Heart left ventricle (tissue), 16 donors: ENCODE results near the gene MT2A. TPM values are rescaled to one million over a fixed set of nuclear protein-coding genes. Genes with fewer than 3 reads are reported as not detected.

Experiments
- ATAC-seq, 4 donors: fragments of 200-7000 bp; cut with Tn5 transposase; one replicate each; pipeline ENCODE4 v1.9.1; 2020 to 2022; ENCODE audit warnings: moderate library complexity in 4 of 4, mild to moderate bottlenecking in 3 of 4, moderate number of reproducible peaks in 1 of 4
- DNase-seq, 5 donors: peaks; one replicate each; pipeline ENCODE4 v3.0.0-alpha.2; 2020
- H3K27ac ChIP-seq, 12 donors: fragments of 200-600 bp; sonication (generic) in 4 of 12; one replicate each; pipeline versions ENCODE4 v1.5.0 to v1.8.0; 2016 to 2022; ENCODE audit warnings: mild to moderate bottlenecking in 2 of 12
- H3K27me3 ChIP-seq, 9 donors: fragments of 200-600 bp; sonication (generic) in 2 of 9; one replicate each; pipeline versions ENCODE4 v1.5.1 to v1.8.0; 2016 to 2022; ENCODE audit warnings: mild to moderate bottlenecking in 3 of 9
- H3K36me3 ChIP-seq, 9 donors: fragments of 200-600 bp; sonication (generic) in 2 of 9; one replicate each; pipeline versions ENCODE4 v1.5.0 to v1.8.0; 2018 to 2022; ENCODE audit warnings: mild to moderate bottlenecking in 2 of 9
- H3K4me1 ChIP-seq, 12 donors: fragments of 200-600 bp; sonication (generic) in 4 of 12; one replicate each; pipeline versions ENCODE4 v1.5.0 to v1.8.0; 2016 to 2022; ENCODE audit warnings: mild to moderate bottlenecking in 3 of 12
- H3K4me3 ChIP-seq, 12 donors: fragments of 200-600 bp; sonication (generic) in 4 of 12; one replicate each; pipeline versions ENCODE4 v1.5.0 to v1.8.0; 2017 to 2022; ENCODE audit warnings: mild to moderate bottlenecking in 9 of 12, moderate library complexity in 4 of 12
- H3K9me3 ChIP-seq, 12 donors: fragments of 200-600 bp; sonication (generic) in 4 of 12; one replicate each; pipeline versions ENCODE4 v1.5.0 to v1.8.0; 2016 to 2022; ENCODE audit warnings: mild to moderate bottlenecking in 1 of 12
- CTCF ChIP-seq, 12 donors: fragments of 200-600 bp; sonication (generic) in 4 of 12; IDR thresholded peaks; one replicate each; pipeline versions ENCODE4 v1.5.0 to v1.8.0; 2018 to 2022; ENCODE audit warnings: antibody characterized with exemption in 12 of 12, mild to moderate bottlenecking in 5 of 12
- POLR2A ChIP-seq, 2 donors: fragments of 450-650 bp; IDR thresholded peaks; one replicate each; pipeline ENCODE4 v1.6.1; 2017; ENCODE audit warnings: antibody characterized with exemption in 2 of 2, mild to moderate bottlenecking in 2 of 2, moderate library complexity in 2 of 2
- WGBS, 4 donors: extraction: QIAGEN DNeasy Blood & Tissue Kit in 2 of 4; methylation state at CpG; one replicate each; pipeline versions ENCODE4 v1.1.5 to v1.1.7; 2013 to 2018; 5-methylcytosine and 5-hydroxymethylcytosine counted together
- intact Hi-C, 10 donors: fragments of 100-400 bp; cut with DNase I; formaldehyde crosslinking; loops; one replicate each; pipeline versions ENCODE4 v1.11.1 to v1.14.2; 2022
- polyA plus RNA-seq, 2 donors: library from polyadenylated mRNA; stranded (reverse); fragments of 200-250 nt; gene quantifications; one replicate each; pipeline ENCODE4 v1.2.3, GENCODE V29; 2013
- total RNA-seq, 9 donors: library from RNA; depleted of rRNA in 2 of 9; stranded (reverse); fragments of >200 nt in 2 of 9; fragmentation: NEBNext Ultra II Directional in 3 of 9; extraction: Animal tissue kit (Norgen Biotek cat#: 25700) in 3 of 9; gene quantifications; one replicate each; pipeline versions ENCODE4 v1.1.0 to v1.2.4, GENCODE V29; 2016 to 2023
- donor health status: ischemic (EF 13 %, LVEDD 7.1; RV severe dilation, severe dysfunction).
- donor health status: healthy with polysubstance abuse.
- donor health status: DM: no; HTN: yes; CAD: no.
- donor health status: DM: no; HTN: no; CAD: no.
- donor health status: ischemic (EF 25% LVEDD 6.9; RV normal size, moderate dysfunction).
- donor health status: ischemic (EF 25% LVEDD 5.7; RV mildly dilated, moderate dysfunction).
- donor health status: healthy.
- donor health status: DM: yes; HTN: yes; CAD: no.
- donor health status: ischemic (EF 35%, LVEDD 5.7; RV mildly dilated, moderate dysfunction).
- donor health status: nonischemic (EF 11% LVEDD 7.7; RV severe dilation, severe dysfunction).
- donor health status: DM: yes; HTN: yes; CAD: no.
- donor health status: PGD.
- donor health status: ischemic (EF 29% LVEDD 5.4; RV normal size, mild dysfunction).
- donor health status: nonischemic (EF 23%, LVEDD 6.1; RV moderate dilation, normal function).

MT2A gene
- total and polyA plus RNA-seq, 11 donors = 44.3 to 318 (median 125) TPM

GRCh38 chr16:56601325-56601724 lies 7.1 kb upstream of the MT2A start:
- peaks cover 0 to 11% (median 4%) of the 10 kb centered on the region in 12 donors for H3K4me1 ChIP-seq
- no peaks in the 10 kb centered on the region for H3K9me3 ChIP-seq
- intact Hi-C loops = loop anchor here (2.0 to 10.0 kb wide), 8 partner anchors 25 to 183 kb away; no protein-coding TSS in a partner anchor
- DNase-seq (no peak), ATAC-seq (no peak)
- no peak overlapping the region for H3K4me3 ChIP-seq
- H3K36me3 ChIP-seq = no peaks in the 10 kb centered on the region
- TF ChIP-seq POLR2A (IDR thresholded peaks at IDR 0.05) (no peak), CTCF (IDR thresholded peaks at IDR 0.05) (no peak)
- 62 to 73% (median 64%) methylated on average over 9 of the region's 9 CpGs for WGBS, 4 donors
- peaks cover 0 to 4% (median 0%) of the 10 kb centered on the region in 9 donors for H3K27me3 ChIP-seq
- H3K27ac ChIP-seq = no peak overlapping the region

DNA sequence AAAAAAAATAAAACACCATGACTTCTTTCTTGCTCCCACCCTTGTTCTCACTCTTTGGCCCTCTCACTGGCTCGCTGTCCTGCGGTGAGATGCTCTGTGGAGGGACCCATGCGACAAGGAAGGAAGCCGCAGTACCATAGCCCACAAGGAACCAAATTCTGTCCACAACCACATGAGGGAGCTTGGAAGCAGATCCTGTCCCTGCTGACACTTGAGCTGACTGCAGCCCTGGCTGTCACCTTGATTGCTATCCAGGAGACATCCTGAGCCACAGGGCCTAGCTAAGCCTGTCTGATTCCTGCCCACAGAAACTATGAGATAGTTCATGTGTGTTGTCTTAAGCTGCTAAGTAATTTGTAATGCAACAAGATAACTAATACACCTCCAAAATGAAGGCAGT lies 4.8 kb upstream of the MT2A start:
- no peak for TF ChIP-seq POLR2A (IDR thresholded peaks at IDR 0.05)
- peak; percentile 37 to 69 (median 56) for TF ChIP-seq CTCF (IDR thresholded peaks at IDR 0.05)
- Histone ChIP-seq H3K4me3 (no peak overlapping the region), H3K36me3 (no peaks in the 10 kb centered on the region), H3K27me3 (peaks cover 0 to 4% (median 0%) of the 10 kb centered on the region in 9 donors), H3K9me3 (no peaks in the 10 kb centered on the region), H3K4me1 (peaks cover 0 to 31% (median 23%) of the 10 kb centered on the region in 12 donors), H3K27ac (peak overlapping the region in 2 of 12 donors; percentile 22 to 43)
- ATAC-seq (peak in 3 of 4 donors; percentile 12 to 30 (median 29)), DNase-seq (peak in 4 of 5 donors; percentile 57 to 77 (median 64))
- 23 to 43% (median 31%) methylated on average over 4 of the region's 4 CpGs for WGBS, 4 donors
- intact Hi-C loops = loop anchor here in 9 of 10 donors (1.0 to 10.0 kb wide), 8 partner anchors 86 to 181 kb away; no protein-coding TSS in a partner anchor

DNA sequence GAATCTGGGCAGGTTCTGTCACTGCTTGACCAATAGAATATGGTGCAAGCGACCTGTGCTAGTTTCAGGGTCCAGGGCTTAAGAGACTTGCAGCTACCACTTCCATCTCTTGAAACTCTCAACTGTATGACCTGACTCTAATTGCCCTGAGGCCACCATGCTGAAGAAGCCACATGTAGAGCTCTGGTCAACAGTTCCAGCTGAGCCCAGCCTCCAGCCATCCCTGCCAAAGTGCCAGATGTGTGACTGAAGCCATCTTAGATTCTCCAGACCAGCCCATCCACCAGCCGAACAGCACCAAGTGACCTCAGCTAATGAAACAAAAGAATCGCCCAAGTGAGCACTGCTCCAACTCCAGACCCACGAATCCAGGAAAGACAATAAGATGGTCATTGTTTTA lies 3.4 kb upstream of the MT2A start:
- H3K27ac ChIP-seq = peak overlapping the region in 4 of 12 donors; percentile 91 to 97 (median 96)
- H3K4me1 ChIP-seq = peaks cover under 1 to 45% (median 34%) of the 10 kb centered on the region in 12 donors
- no peaks in the 10 kb centered on the region for H3K9me3 ChIP-seq
- WGBS, 4 donors = 77 to 92% (median 90%) methylated on average over 4 of the region's 4 CpGs
- DNase-seq (no peak), ATAC-seq (no peak)
- peaks cover 0 to 4% (median 0%) of the 10 kb centered on the region in 9 donors for H3K27me3 ChIP-seq
- H3K36me3 ChIP-seq = no peaks in the 10 kb centered on the region
- no peak for TF ChIP-seq CTCF (IDR thresholded peaks at IDR 0.05)
- no peak for TF ChIP-seq POLR2A (IDR thresholded peaks at IDR 0.05)
- intact Hi-C loops = loop anchor here (5.0 to 10.0 kb wide), 8 partner anchors 37 to 180 kb away; partner anchors contain the start of gene MT1X (in 6 of the 10)
- no peak overlapping the region for H3K4me3 ChIP-seq

DNA sequence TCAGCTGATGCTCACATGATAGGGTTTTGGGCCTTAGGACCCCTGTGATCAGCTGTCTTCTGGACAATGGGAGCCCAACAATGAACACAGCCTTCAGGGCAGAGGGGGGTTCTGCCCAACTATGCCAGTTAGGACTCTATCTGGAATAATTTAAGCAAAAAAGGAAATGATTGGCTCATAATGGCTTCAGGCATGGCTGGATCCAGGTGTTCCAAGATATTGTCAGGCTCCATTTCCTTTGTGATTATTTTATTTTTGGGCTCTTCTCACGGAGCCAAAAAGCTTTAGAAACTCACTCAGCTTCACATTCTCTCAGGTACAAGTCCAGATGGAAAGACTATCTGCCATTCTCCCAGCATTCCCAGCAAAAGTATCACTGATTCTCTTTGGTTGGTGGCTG lies 2.9 kb upstream of the MT2A start:
- Histone ChIP-seq H3K4me3 (no peak overlapping the region), H3K36me3 (no peaks in the 10 kb centered on the region), H3K27ac (peak overlapping the region in 11 of 12 donors; percentile 86 to 99 (median 96)), H3K4me1 (peaks cover 5 to 50% (median 39%) of the 10 kb centered on the region in 12 donors), H3K27me3 (peaks cover 0 to 4% (median 0%) of the 10 kb centered on the region in 9 donors), H3K9me3 (no peaks in the 10 kb centered on the region)
- TF ChIP-seq POLR2A (IDR thresholded peaks at IDR 0.05) (no peak), CTCF (IDR thresholded peaks at IDR 0.05) (no peak)
- intact Hi-C loops = loop anchor here in 9 of 10 donors (5.0 to 10.0 kb wide), 5 partner anchors 37 to 179 kb away; partner anchors contain the start of gene MT1X (in 6 of the 9)
- ATAC-seq = no peak
- WGBS, 4 donors = 67 to 88% (median 78%) methylated on average over 1 of the region's 1 CpG
- DNase-seq = no peak
